ENCODE results near the gene LRP1.

LRP1 gene

DNA sequence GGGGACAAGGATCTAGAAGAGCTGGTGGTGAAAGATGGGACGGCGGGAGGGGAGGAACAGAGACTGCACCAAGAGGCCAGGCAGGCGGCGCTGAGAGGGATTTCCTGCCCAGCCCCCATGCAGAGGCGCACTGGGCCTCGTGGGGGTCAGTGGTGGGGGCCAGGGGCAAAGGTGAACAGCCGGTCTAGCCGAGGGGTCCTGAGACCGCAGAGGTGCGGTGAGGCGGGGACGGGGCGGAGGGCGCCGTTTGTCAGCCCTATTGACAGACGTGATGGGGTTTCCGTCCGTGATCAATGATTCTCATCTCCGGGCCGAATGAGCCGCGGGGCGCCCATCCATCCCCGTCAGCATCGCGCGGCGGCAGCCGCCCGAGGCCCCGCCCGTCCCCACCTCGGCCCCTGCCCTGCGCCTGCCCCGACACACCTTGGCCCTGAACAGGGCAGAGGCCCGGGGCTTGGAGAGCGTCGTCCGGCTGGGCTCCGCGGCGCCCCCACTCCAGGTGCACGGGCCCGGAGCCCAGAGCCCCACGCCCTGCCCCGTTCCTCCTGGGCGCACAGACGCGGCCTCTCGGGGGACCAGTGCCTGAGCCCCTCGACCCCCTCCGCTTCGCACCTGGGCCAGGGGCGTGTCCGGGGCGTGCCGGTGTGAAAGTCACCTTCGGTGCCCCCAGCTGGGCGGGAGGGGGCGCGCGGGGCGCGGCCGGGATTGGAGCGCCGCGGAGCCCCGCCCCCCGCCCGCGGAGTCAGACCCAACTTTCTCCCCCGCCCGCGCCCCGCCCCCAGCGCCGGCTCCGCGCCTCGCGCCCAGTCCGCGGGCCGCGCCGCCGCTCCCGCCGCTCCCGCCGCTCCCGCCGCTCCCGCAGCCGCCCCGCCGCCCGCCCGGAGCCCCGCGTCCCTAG lies 88.0 kb downstream of the LRP1 start, which contains the start of gene NXPH4:
Gene NXPH4, plus strand, starts transcription at position 781 of the 898 bp plus-strand sequence. CDS start 176 bp downstream, outside the sequence.
- Histone ChIP-seq H3K27me3 (ENCODE audit: insufficient read depth, poor library complexity, severe bottlenecking) (peaks cover 64% of the 10 kb centered on the region), H3K27ac (replicated peaks) (no peak within 1 kb of the TSS), H3K4me3 (replicated peaks; ENCODE audit: insufficient read depth, low read length) (peak within 1 kb of the TSS; percentile 22)
- DNase-seq (ENCODE audit: low read depth in 1 of 2, low spot score in 1 of 2) = no peak
- TF ChIP-seq POLR2AphosphoS5 (IDR thresholded peaks at IDR 0.05; ENCODE audit: low read depth) = no peak
- no peak for TF ChIP-seq GABPA (IDR thresholded peaks at IDR 0.05; ENCODE audit: low read depth)
- no peak for TF ChIP-seq SPI1 (IDR thresholded peaks at IDR 0.05; ENCODE audit: borderline replicate concordance, low read depth)
- TF ChIP-seq, protein P1, sequence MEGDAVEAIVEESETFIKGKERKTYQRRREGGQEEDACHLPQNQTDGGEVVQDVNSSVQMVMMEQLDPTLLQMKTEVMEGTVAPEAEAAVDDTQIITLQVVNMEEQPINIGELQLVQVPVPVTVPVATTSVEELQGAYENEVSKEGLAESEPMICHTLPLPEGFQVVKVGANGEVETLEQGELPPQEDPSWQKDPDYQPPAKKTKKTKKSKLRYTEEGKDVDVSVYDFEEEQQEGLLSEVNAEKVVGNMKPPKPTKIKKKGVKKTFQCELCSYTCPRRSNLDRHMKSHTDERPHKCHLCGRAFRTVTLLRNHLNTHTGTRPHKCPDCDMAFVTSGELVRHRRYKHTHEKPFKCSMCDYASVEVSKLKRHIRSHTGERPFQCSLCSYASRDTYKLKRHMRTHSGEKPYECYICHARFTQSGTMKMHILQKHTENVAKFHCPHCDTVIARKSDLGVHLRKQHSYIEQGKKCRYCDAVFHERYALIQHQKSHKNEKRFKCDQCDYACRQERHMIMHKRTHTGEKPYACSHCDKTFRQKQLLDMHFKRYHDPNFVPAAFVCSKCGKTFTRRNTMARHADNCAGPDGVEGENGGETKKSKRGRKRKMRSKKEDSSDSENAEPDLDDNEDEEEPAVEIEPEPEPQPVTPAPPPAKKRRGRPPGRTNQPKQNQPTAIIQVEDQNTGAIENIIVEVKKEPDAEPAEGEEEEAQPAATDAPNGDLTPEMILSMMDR (IDR thresholded peaks at IDR 0.05; ENCODE audit: insufficient read depth, low read length) = no peak
- TF ChIP-seq, protein P2, sequence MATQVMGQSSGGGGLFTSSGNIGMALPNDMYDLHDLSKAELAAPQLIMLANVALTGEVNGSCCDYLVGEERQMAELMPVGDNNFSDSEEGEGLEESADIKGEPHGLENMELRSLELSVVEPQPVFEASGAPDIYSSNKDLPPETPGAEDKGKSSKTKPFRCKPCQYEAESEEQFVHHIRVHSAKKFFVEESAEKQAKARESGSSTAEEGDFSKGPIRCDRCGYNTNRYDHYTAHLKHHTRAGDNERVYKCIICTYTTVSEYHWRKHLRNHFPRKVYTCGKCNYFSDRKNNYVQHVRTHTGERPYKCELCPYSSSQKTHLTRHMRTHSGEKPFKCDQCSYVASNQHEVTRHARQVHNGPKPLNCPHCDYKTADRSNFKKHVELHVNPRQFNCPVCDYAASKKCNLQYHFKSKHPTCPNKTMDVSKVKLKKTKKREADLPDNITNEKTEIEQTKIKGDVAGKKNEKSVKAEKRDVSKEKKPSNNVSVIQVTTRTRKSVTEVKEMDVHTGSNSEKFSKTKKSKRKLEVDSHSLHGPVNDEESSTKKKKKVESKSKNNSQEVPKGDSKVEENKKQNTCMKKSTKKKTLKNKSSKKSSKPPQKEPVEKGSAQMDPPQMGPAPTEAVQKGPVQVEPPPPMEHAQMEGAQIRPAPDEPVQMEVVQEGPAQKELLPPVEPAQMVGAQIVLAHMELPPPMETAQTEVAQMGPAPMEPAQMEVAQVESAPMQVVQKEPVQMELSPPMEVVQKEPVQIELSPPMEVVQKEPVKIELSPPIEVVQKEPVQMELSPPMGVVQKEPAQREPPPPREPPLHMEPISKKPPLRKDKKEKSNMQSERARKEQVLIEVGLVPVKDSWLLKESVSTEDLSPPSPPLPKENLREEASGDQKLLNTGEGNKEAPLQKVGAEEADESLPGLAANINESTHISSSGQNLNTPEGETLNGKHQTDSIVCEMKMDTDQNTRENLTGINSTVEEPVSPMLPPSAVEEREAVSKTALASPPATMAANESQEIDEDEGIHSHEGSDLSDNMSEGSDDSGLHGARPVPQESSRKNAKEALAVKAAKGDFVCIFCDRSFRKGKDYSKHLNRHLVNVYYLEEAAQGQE (IDR thresholded peaks at IDR 0.05; ENCODE audit: insufficient replicate concordance, low read depth) = no peak

DNA sequence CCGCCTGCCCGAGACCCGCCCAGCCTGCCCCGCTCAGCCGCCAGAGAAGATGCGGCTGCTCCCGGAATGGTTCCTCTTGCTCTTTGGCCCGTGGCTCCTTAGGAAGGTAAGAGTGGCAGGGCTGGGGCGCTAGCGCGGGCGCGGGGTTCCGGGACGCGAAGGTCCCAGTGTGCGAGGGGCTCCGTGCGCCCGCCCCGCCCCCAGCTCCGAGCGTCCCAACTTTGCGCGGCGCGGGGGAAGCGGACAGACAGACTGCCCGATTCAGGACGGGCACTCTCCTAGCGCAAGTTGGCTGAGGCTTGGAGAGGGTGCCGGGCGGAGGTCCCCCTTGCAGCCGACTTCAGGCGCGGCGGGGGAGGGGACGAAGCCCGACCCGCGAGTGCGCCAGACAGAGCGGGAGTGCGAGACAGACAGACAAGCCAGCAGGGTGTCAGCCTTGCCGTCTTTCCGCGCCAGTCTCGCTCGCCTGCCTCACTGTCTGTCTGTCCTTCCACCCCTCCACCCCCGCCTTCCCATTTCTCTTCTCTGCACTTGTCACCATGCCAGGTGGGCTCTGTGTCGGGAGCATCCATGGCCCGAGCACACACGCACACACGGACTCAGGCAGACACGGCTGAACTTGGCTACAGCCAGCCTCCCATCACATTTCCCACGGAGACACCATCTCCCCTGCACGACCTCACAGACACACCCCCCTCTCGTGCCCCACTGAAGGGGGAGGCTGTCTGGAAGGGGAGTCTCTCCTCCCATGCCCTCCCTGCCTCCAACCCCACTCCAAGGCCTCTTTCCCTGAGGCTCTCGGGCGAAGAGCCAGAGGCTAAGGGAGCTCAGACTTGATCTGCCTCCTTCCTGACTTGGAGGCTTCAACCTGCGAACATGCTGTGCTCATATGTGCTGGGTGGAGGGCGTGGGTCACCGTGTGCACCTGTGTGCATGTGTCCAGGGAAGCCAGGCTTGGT lies 88.9 kb downstream of the LRP1 start:
- TF ChIP-seq, protein P1 (IDR thresholded peaks at IDR 0.05; ENCODE audit: insufficient read depth, low read length) = no peak
- TF ChIP-seq POLR2AphosphoS5 (IDR thresholded peaks at IDR 0.05; ENCODE audit: low read depth) (no peak), SPI1 (IDR thresholded peaks at IDR 0.05; ENCODE audit: borderline replicate concordance, low read depth) (no peak), GABPA (IDR thresholded peaks at IDR 0.05; ENCODE audit: low read depth) (no peak)
- TF ChIP-seq, protein P2 (IDR thresholded peaks at IDR 0.05; ENCODE audit: insufficient replicate concordance, low read depth) = no peak
- no peak for DNase-seq (ENCODE audit: low read depth in 1 of 2, low spot score in 1 of 2)
- no peak overlapping the region for H3K27ac ChIP-seq (replicated peaks)
- H3K27me3 ChIP-seq (ENCODE audit: insufficient read depth, poor library complexity, severe bottlenecking) = peaks cover 74% of the 10 kb centered on the region
- H3K4me3 ChIP-seq (replicated peaks; ENCODE audit: insufficient read depth, low read length) = 0 out of 2 replicates have a peak overlapping the region, but pooled peaks have one; percentile 13

DNA sequence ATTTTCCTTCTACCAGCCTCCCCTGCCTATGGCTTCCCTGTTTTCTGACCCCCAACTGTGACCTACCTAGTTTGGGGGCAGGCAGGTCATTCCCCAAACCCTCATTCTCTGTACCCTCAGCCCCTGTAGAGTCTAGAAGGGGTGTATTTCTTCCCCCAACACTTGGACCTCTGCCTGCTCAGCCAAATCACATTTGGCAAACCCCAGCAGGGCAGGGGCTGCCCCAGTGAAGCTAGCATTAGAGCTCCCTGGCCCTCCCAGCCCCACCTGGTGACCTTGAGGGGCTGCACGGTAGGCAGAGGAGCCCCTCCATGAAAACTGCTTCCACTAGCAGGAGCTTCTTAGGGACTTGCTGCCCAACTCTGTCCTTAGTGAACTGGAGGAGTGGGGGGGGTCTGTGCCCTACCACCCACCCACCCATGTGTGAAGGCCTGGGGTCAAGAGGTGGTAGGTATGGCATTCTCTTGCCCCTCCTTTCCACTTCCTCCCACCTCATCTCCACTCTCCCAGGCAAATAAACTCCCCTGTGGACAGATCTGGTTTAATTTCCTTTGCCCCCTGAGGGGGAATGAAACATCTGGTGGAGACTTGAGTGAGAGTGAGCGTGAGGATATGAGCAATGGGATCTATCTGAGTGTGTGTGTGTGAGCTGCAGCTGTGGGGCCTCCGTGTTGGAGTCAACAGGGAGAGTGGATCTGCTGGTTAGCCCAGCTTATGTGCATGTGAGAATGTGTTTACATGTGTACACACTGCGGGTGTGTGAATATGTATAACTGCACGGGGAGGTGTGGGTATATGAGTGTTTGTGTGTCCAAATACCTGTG lies 90.0 kb downstream of the LRP1 start:
- TF ChIP-seq SPI1 (IDR thresholded peaks at IDR 0.05; ENCODE audit: borderline replicate concordance, low read depth) (no peak), POLR2AphosphoS5 (IDR thresholded peaks at IDR 0.05; ENCODE audit: low read depth) (no peak), GABPA (IDR thresholded peaks at IDR 0.05; ENCODE audit: low read depth) (no peak)
- TF ChIP-seq, protein P2 (IDR thresholded peaks at IDR 0.05; ENCODE audit: insufficient replicate concordance, low read depth) = no peak
- TF ChIP-seq, protein P1 (IDR thresholded peaks at IDR 0.05; ENCODE audit: insufficient read depth, low read length) = no peak
- Histone ChIP-seq H3K27me3 (ENCODE audit: insufficient read depth, poor library complexity, severe bottlenecking) (peaks cover 82% of the 10 kb centered on the region), H3K4me3 (replicated peaks; ENCODE audit: insufficient read depth, low read length) (no peak overlapping the region), H3K27ac (replicated peaks) (no peak overlapping the region)
- DNase-seq (ENCODE audit: low read depth in 1 of 2, low spot score in 1 of 2) = no peak
